Keratinocyte (primary cell): Measurements from ENCODE around the gene CLCA4. TPM values are rescaled to one million over a fixed set of nuclear protein-coding genes. Genes with fewer than 3 reads are reported as not detected.

Experiments
- DNase-seq: peaks from one replicate; pipeline ENCODE4 v3.0.0-alpha.2; 2011; ENCODE audit warnings: low read depth, missing footprints, low spot score
- FAIRE-seq: peaks from 2 replicates; lab custom pipeline; 2011; peaks lifted over from hg19 to GRCh38; lab: Jason Lieb, UNC
- H2AFZ ChIP-seq: 2 replicates; pipeline ENCODE4 v1.6.0; 2012; ENCODE audit warnings: low read length, control low read depth, inconsistent platforms; ENCODE audit not compliant: control insufficient read depth
- H3K27ac ChIP-seq: 2 replicates; pipeline ENCODE4 v1.5.1; 2011; ENCODE audit warnings: low read length; ENCODE audit not compliant: control insufficient read depth, insufficient read depth
- H3K27me3 ChIP-seq: 3 replicates; pipeline ENCODE4 v1.6.0; 2011; ENCODE audit warnings: low read length; ENCODE audit not compliant: control insufficient read depth, insufficient read depth; ENCODE audit errors: extremely low read depth
- H3K36me3 ChIP-seq, 2 experiments: 2 replicates in 1 of 2; 3 replicates in 1 of 2; pipeline ENCODE4 v1.5.1; 2011; ENCODE audit warnings: low read length in 2 of 2, mild to moderate bottlenecking in 1 of 2; ENCODE audit not compliant: control insufficient read depth in 2 of 2, insufficient read depth in 2 of 2; ENCODE audit errors: extremely low read depth in 1 of 2
- H3K4me1 ChIP-seq: 3 replicates; pipeline ENCODE4 v1.5.1; 2011; ENCODE audit warnings: low read length; ENCODE audit not compliant: control insufficient read depth, insufficient read depth; ENCODE audit errors: extremely low read depth
- H3K4me2 ChIP-seq: 3 replicates; pipeline ENCODE4 v1.6.0; 2011; ENCODE audit warnings: low read depth, low read length; ENCODE audit not compliant: control insufficient read depth, insufficient read depth; ENCODE audit errors: extremely low read depth
- H3K4me3 ChIP-seq, 3 experiments: fragments of 200-600 bp in 1 of 3; sonication (generic) in 1 of 3; 2 replicates in 2 of 3; 3 replicates in 1 of 3; pipeline ENCODE4 v1.5.1; 2011 to 2016; ENCODE audit warnings: low read length in 3 of 3, mild to moderate bottlenecking in 3 of 3, control low read depth in 2 of 3, inconsistent platforms in 1 of 3, low read depth in 1 of 3, mixed read lengths in 1 of 3, mixed run types in 1 of 3, moderate library complexity in 1 of 3; ENCODE audit not compliant: control insufficient read depth in 2 of 3, insufficient read depth in 2 of 3; ENCODE audit errors: extremely low read depth in 1 of 3
- H3K79me2 ChIP-seq: 2 replicates; pipeline ENCODE4 v1.6.0; 2012; ENCODE audit warnings: low read length; ENCODE audit not compliant: control insufficient read depth, insufficient read depth
- H3K9ac ChIP-seq: 3 replicates; pipeline ENCODE4 v1.6.0; 2011; ENCODE audit warnings: low read length; ENCODE audit not compliant: control insufficient read depth, insufficient read depth; ENCODE audit errors: extremely low read depth
- H3K9me1 ChIP-seq: 3 replicates; pipeline ENCODE4 v1.6.0; 2011; ENCODE audit warnings: low read length; ENCODE audit not compliant: control insufficient read depth, insufficient read depth; ENCODE audit errors: extremely low read depth
- H3K9me3 ChIP-seq: 2 replicates; pipeline ENCODE4 v1.5.1; 2012; ENCODE audit warnings: low read depth, low read length; ENCODE audit not compliant: control insufficient read depth
- H4K20me1 ChIP-seq: 3 replicates; pipeline ENCODE4 v1.6.0; 2011; ENCODE audit warnings: low read length; ENCODE audit not compliant: control insufficient read depth, insufficient read depth; ENCODE audit errors: extremely low read depth
- CTCF ChIP-seq, 3 experiments: IDR thresholded peaks in 1 of 3; conservative IDR thresholded peaks in 1 of 3; optimal IDR thresholded peaks in 1 of 3; 2 replicates in 2 of 3; 3 replicates in 1 of 3; pipeline versions ENCODE3 to v1.5.1; 2011; ENCODE audit warnings: low read length in 3 of 3, mild to moderate bottlenecking in 3 of 3, moderate library complexity in 2 of 3, control low read depth in 1 of 3, inconsistent platforms in 1 of 3; ENCODE audit not compliant: insufficient read depth in 2 of 3; ENCODE audit errors: extremely low read depth in 1 of 3
- EZH2 ChIP-seq: IDR thresholded peaks from one replicate; pipeline ENCODE4 v1.6.1; 2012; ENCODE audit warnings: inconsistent platforms, mild to moderate bottlenecking, low read length, moderate library complexity
- dilution Hi-C: fragments of 300-500 bp; cut with MboI; formaldehyde crosslinking; loops from one replicate; pipeline ENCODE4 v1.7.0; 2020; ENCODE audit warnings: low sequenced_read_pairs; ENCODE audit not compliant: extremely low pct_ligation_motif_present
- polyA plus RNA-seq, 5 experiments: library from polyadenylated mRNA; depleted of rRNA in 3 of 5; stranded (reverse) in 3 of 5; stranded (forward) in 1 of 5; unstranded in 1 of 5; fragments of >200 nt; gene quantifications; 1 replicate in 1 of 5; 2 replicates in 3 of 5; 3 replicates in 1 of 5; pipeline versions ENCODE4 v1.2.1 to v1.2.3, GENCODE V29; 2011 to 2012; ENCODE audit warnings: missing spikeins in 2 of 5, low read depth in 1 of 5, low replicate concordance in 1 of 5

CLCA4 gene
- polyA plus RNA-seq, 1 donor (not counting 4 experiments of a cell fraction or from before 2014, with no cell fraction given) = 1.5 TPM

GRCh38 chr1:86530211-86530845 lies 16.6 kb upstream of the CLCA4 start:
- DNase-seq (no peak), FAIRE-seq (no peak)
- Histone ChIP-seq H3K9me3 (no peaks in the 10 kb centered on the region), H3K27me3 (no peaks in the 10 kb centered on the region), H4K20me1 (no peaks in the 10 kb centered on the region), H3K9ac (no peak overlapping the region), H3K4me1 (no peaks in the 10 kb centered on the region), H2AFZ (no peak overlapping the region), H3K4me3 (no peak overlapping the region), H3K4me2 (no peak overlapping the region), H3K27ac (no peak overlapping the region), H3K79me2 (no peaks in the 10 kb centered on the region), H3K36me3 (no peaks in the 10 kb centered on the region), H3K9me1 (no peaks in the 10 kb centered on the region)
- dilution Hi-C loops = no loop called here
- TF ChIP-seq EZH2 (no peak), CTCF (optimal IDR thresholded peaks at IDR 0.05 in 1 of 3, IDR thresholded peaks at IDR 0.05 in 1 of 3, conservative IDR thresholded peaks at IDR 0.05 in 1 of 3; ENCODE audit: extremely low read depth in 1 of 3, insufficient read depth in 2 of 3, low read length in 3 of 3) (no peak)

- no peaks in the 10 kb centered on the region for H3K79me2 ChIP-seq
- no peak for TF ChIP-seq EZH2
- no peak for TF ChIP-seq CTCF (optimal IDR thresholded peaks at IDR 0.05 in 1 of 3, IDR thresholded peaks at IDR 0.05 in 1 of 3, conservative IDR thresholded peaks at IDR 0.05 in 1 of 3; ENCODE audit: extremely low read depth in 1 of 3, insufficient read depth in 2 of 3, low read length in 3 of 3)
- no peak overlapping the region for H3K4me2 ChIP-seq
- H3K27me3 ChIP-seq = no peaks in the 10 kb centered on the region
- FAIRE-seq (no peak), DNase-seq (no peak)
- H2AFZ ChIP-seq = no peak overlapping the region
- dilution Hi-C loops = no loop called here
- H3K4me3 ChIP-seq = no peak overlapping the region
- no peaks in the 10 kb centered on the region for H3K36me3 ChIP-seq
- no peaks in the 10 kb centered on the region for H4K20me1 ChIP-seq
- no peaks in the 10 kb centered on the region for H3K9me3 ChIP-seq
- no peak overlapping the region for H3K27ac ChIP-seq
- no peaks in the 10 kb centered on the region for H3K9me1 ChIP-seq
- peaks cover 13% of the 10 kb centered on the region for H3K4me1 ChIP-seq
- H3K9ac ChIP-seq = no peak overlapping the region
Observed at GRCh38 chr1:86537928-86538695, 8.8 kb upstream of the CLCA4 start.
